K562 (cell line): ENCODE measurements around the gene GOLPH3. TPM values are rescaled to one million over a fixed set of nuclear protein-coding genes. Genes with fewer than 3 reads are reported as not detected.
A peak's percentile ranks its signal among the peaks of the same experiment; 100 is the strongest.

ENCODE experiments used
- DIDO1 ChIP-seq: fragments of 450-650 bp; IDR thresholded peaks from 2 replicates; pipeline ENCODE4 v1.6.1; 2016; ENCODE audit warnings: low read depth, missing biosample characterization, missing genetic modification characterization
- ELK3 ChIP-seq: fragments of 450-650 bp; formaldehyde crosslinking; IDR thresholded peaks from 2 replicates; pipeline ENCODE4 v1.4.0; 2020; ENCODE audit warnings: mild to moderate bottlenecking
- ETV6 ChIP-seq, 3 experiments: fragments of 150-350 bp in 1 of 3; sonication (generic) in 1 of 3; formaldehyde crosslinking in 1 of 3; IDR thresholded peaks; 2 replicates each; pipeline versions ENCODE4 v1.6.1 to v1.8.0; 2014 to 2022; ENCODE audit warnings: borderline replicate concordance in 2 of 3, low read depth in 2 of 3, antibody characterized with exemption in 1 of 3, low read length in 1 of 3, mild to moderate bottlenecking in 1 of 3, missing genetic modification reagents in 1 of 3
- FOS ChIP-seq: IDR thresholded peaks from 3 replicates; pipeline ENCODE4 v1.6.1; 2011; ENCODE audit not compliant: insufficient read length; ENCODE audit errors: extremely low read depth
- GATAD2A ChIP-seq: fragments of 450-650 bp; IDR thresholded peaks from 2 replicates; pipeline ENCODE4 v1.6.1; 2017
- HBP1 ChIP-seq: fragments of 450-650 bp; formaldehyde crosslinking; IDR thresholded peaks from 2 replicates; pipeline ENCODE4 v1.4.0; 2022; ENCODE audit warnings: missing genetic modification characterization
- HMGN3 ChIP-seq: IDR thresholded peaks from 2 replicates; pipeline ENCODE4 v1.6.1; 2011; ENCODE audit warnings: borderline replicate concordance, low read depth, mild to moderate bottlenecking, mixed read lengths, low read length; ENCODE audit not compliant: insufficient read length; ENCODE audit errors: extremely low read depth
- HNRNPL ChIP-seq: fragments of 200-400 bp; formaldehyde crosslinking; IDR thresholded peaks from 2 replicates; pipeline ENCODE4 v1.6.1; 2017; ENCODE audit warnings: low read depth, mild to moderate bottlenecking, low read length
- JUND ChIP-seq, 2 experiments: IDR thresholded peaks; 2 replicates in 1 of 2; 3 replicates in 1 of 2; pipeline ENCODE4 v1.6.1; 2011; ENCODE audit warnings: borderline replicate concordance in 2 of 2, low read depth in 2 of 2, low read length in 2 of 2, improper control_type of control experiment in 1 of 2, missing biosample characterization in 1 of 2, missing genetic modification characterization in 1 of 2, missing genetic modification reagents in 1 of 2
- KAT8 ChIP-seq: fragments of 450-650 bp; IDR thresholded peaks from 2 replicates; pipeline ENCODE4 v1.6.1; 2016; ENCODE audit warnings: low read depth, mild to moderate bottlenecking
- KDM2B ChIP-seq: fragments of 250-450 bp; sonication (Bioruptor Pico); IDR thresholded peaks from 2 replicates; pipeline ENCODE4 v1.8.0; 2021; ENCODE audit warnings: mild to moderate bottlenecking, moderate library complexity
- NEUROD1 ChIP-seq: fragments of 150-350 bp; IDR thresholded peaks from 2 replicates; pipeline ENCODE4 v1.6.1; 2014; ENCODE audit warnings: borderline replicate concordance, low read length, low read depth; ENCODE audit not compliant: partially characterized antibody
- NR4A1 ChIP-seq, 2 experiments: fragments of 250-450 bp in 1 of 2; fragments of 450-650 bp in 1 of 2; sonication (Bioruptor Pico) in 1 of 2; IDR thresholded peaks; 2 replicates each; pipeline versions ENCODE4 v1.4.0 to v1.6.1; 2016 to 2020; ENCODE audit warnings: mild to moderate bottlenecking in 2 of 2, missing compliant biosample characterization in 1 of 2, missing genetic modification characterization in 1 of 2, moderate library complexity in 1 of 2
- PCBP1 ChIP-seq: fragments of 200-400 bp; formaldehyde crosslinking; IDR thresholded peaks from 2 replicates; pipeline ENCODE4 v1.6.1; 2018; ENCODE audit warnings: mild to moderate bottlenecking, low read depth, low read length; ENCODE audit not compliant: poor library complexity, severe bottlenecking
- PCBP2 ChIP-seq: fragments of 200-400 bp; formaldehyde crosslinking; IDR thresholded peaks from 2 replicates; pipeline ENCODE4 v1.6.1; 2018; ENCODE audit warnings: low read length, low read depth, mild to moderate bottlenecking, moderate library complexity; ENCODE audit not compliant: poor library complexity, severe bottlenecking
- PHB2 ChIP-seq: fragments of 450-650 bp; IDR thresholded peaks from 2 replicates; pipeline ENCODE4 v1.6.1; 2017; ENCODE audit warnings: low read depth
- POLR2G ChIP-seq: fragments of 200-400 bp; formaldehyde crosslinking; IDR thresholded peaks from 2 replicates; pipeline ENCODE4 v1.6.1; 2017; ENCODE audit warnings: low read depth, mild to moderate bottlenecking, antibody characterized with exemption, low read length, moderate library complexity
- RCOR1 ChIP-seq, 2 experiments: IDR thresholded peaks; 2 replicates each; pipeline ENCODE4 v1.6.1; 2012; ENCODE audit warnings: low read depth in 2 of 2, low read length in 2 of 2, borderline replicate concordance in 1 of 2, improper control_type of control experiment in 1 of 2
- ZFP36 ChIP-seq: fragments of 150-350 bp; IDR thresholded peaks from 2 replicates; pipeline ENCODE4 v1.6.1; 2018; ENCODE audit warnings: low read length, low read depth; ENCODE audit not compliant: partially characterized antibody
- ZKSCAN8 ChIP-seq: fragments of 200-800 bp; sonication (Bioruptor generic); IDR thresholded peaks from 2 replicates; pipeline ENCODE4 v1.6.1; 2016; ENCODE audit warnings: missing genetic modification characterization, missing compliant biosample characterization
- ZNF277 ChIP-seq: fragments of 250-450 bp; sonication (Bioruptor Pico); IDR thresholded peaks from 2 replicates; pipeline ENCODE4 v1.8.0; 2022; ENCODE audit warnings: inconsistent platforms, mild to moderate bottlenecking, moderate library complexity, borderline replicate concordance
- ZNF785 ChIP-seq: fragments of 250-450 bp; sonication (Bioruptor Pico); IDR thresholded peaks from 2 replicates; pipeline ENCODE4 v1.4.0; 2020; ENCODE audit warnings: mild to moderate bottlenecking
- polyA plus RNA-seq, 8 experiments: library from polyadenylated mRNA; depleted of rRNA in 4 of 8; stranded (reverse) in 5 of 8; unstranded in 3 of 8; fragments of >200 nt; fragmentation: Nextera tagmentation in 2 of 8; fragmentation: Illumina TruSeq in 1 of 8; extraction: Ambion mirVana in 2 of 8; extraction: Trizol in 1 of 8; gene quantifications; 2 replicates each; pipeline versions ENCODE4 v1.2.1 to v1.2.3, GENCODE V29; 2011 to 2014; ENCODE audit warnings: inconsistent platforms in 1 of 8, missing spikeins in 1 of 8
- total RNA-seq, 7 experiments: library from RNA; depleted of rRNA in 6 of 7; stranded (reverse); fragments of >200 nt in 6 of 7; fragmentation: Illumina TruSeq in 2 of 7; extraction: Trizol in 2 of 7; gene quantifications; 2 replicates each; pipeline versions ENCODE4 v1.2.1 to v1.2.3, GENCODE V29; 2011 to 2021; ENCODE audit warnings: low replicate concordance in 1 of 7

GOLPH3 gene
- total and polyA plus RNA-seq, 9 of the 15 experiments (the other 6 are each of a cell fraction or from before 2014, with no cell fraction given), result 18.8 to 94.6 (median 55.1) TPM

- no peak for TF ChIP-seq ZNF785
- peak; percentile 94 for TF ChIP-seq HMGN3
- peak; percentile 12; the same call in 1 of the 2 replicates for TF ChIP-seq NR4A1 (CRISPR knock-in tag; IDR thresholded peaks at IDR 0.05)
- TF ChIP-seq NR4A1 (tag; IDR thresholded peaks at IDR 0.05), result peak; percentile 52; the same call in 1 of the 2 replicates
- no peak for TF ChIP-seq ZKSCAN8
- TF ChIP-seq DIDO1, result no peak
- no peak for TF ChIP-seq FOS
- TF ChIP-seq ELK3 (CRISPR knock-in tag), result no peak
- peak; percentile 78 for TF ChIP-seq GATAD2A
- TF ChIP-seq PCBP2, result no peak
- TF ChIP-seq POLR2G, result peak; percentile 99
- no peak for TF ChIP-seq PHB2
- no peak for TF ChIP-seq ETV6 (IDR thresholded peaks at IDR 0.05; ENCODE audit: borderline replicate concordance in 1 of 2, low read depth in 2 of 2, low read length in 1 of 2)
- TF ChIP-seq ETV6 (CRISPR knock-in tag; IDR thresholded peaks at IDR 0.05; ENCODE audit: borderline replicate concordance), result peak; percentile 19
- peak; percentile 78 for TF ChIP-seq NEUROD1
- TF ChIP-seq PCBP1, result no peak
- no peak for TF ChIP-seq ZNF277 (CRISPR knock-in tag)
- no peak for TF ChIP-seq KAT8
- peak; percentile 27; the same call in 1 of the 2 replicates for TF ChIP-seq KDM2B (CRISPR knock-in tag)
- 0 out of 2 replicates have a peak, but pooled peaks have one; percentile 63 for TF ChIP-seq HNRNPL
- TF ChIP-seq RCOR1 (IDR thresholded peaks at IDR 0.05; ENCODE audit: borderline replicate concordance in 1 of 2, low read depth in 2 of 2, low read length in 2 of 2), result no peak
- TF ChIP-seq JUND (IDR thresholded peaks at IDR 0.05; ENCODE audit: borderline replicate concordance, low read depth, low read length), result peak; percentile 96
- peak; percentile 91; the same call in 2 of the 3 replicates for TF ChIP-seq JUND (tag; IDR thresholded peaks at IDR 0.05; ENCODE audit: borderline replicate concordance, low read depth, low read length)
- TF ChIP-seq ZFP36, result no peak
- peak; percentile 62; the same call in 1 of the 2 replicates for TF ChIP-seq HBP1
Observed at GRCh38 chr5:32174011-32174870, at the start of gene GOLPH3 (continued).
